HG02943 (cell line): ENCODE data around the gene ZNF219.

Experiments
- ATAC-seq: cut with Tn5 transposase; IDR thresholded peaks from one replicate; pipeline ENCODE4 v1.9.1; 2021; ENCODE audit warnings: mild to moderate bottlenecking, low read depth, moderate library complexity; ENCODE audit not compliant: unreplicated experiment

The ZNF219 gene

GRCh38 chr14:21098076-21098891 is at the start of gene ZNF219:
Gene ZNF219, minus strand, starts transcription at chr14:21098655. Its CDS starts 5,064 bp downstream, at chr14:21093591.
- no peak for ATAC-seq

- ATAC-seq: no peak
Observed at GRCh38 chr14:21145437-21145836, 47.0 kb upstream of the ZNF219 start.

GRCh38 chr14:21142357-21142756 is 43.9 kb upstream of the ZNF219 start:
- no peak for ATAC-seq

GRCh38 chr14:21136024-21136423 is 37.6 kb upstream of the ZNF219 start:
- ATAC-seq: no peak

- ATAC-seq: no peak
Observed at GRCh38 chr14:21133901-21134300, 35.4 kb upstream of the ZNF219 start.

GRCh38 chr14:21123429-21123828 is 25.0 kb upstream of the ZNF219 start:
- ATAC-seq: no peak

- ATAC-seq: no peak
Observed at GRCh38 chr14:21121122-21121521, 22.7 kb upstream of the ZNF219 start.

GRCh38 chr14:21120686-21121085 is 22.2 kb upstream of the ZNF219 start:
- ATAC-seq: no peak

GRCh38 chr14:21118933-21119332 is 20.5 kb upstream of the ZNF219 start:
- no peak for ATAC-seq

GRCh38 chr14:21113369-21113768 is 14.9 kb upstream of the ZNF219 start:
- no peak for ATAC-seq

- no peak for ATAC-seq
Observed at GRCh38 chr14:21112255-21112654, 13.8 kb upstream of the ZNF219 start.

GRCh38 chr14:21109377-21110138 is 11.1 kb upstream of the ZNF219 start:
- no peak for ATAC-seq

GRCh38 chr14:21108791-21109190 is 10.3 kb upstream of the ZNF219 start:
- no peak for ATAC-seq

- no peak for ATAC-seq
Observed at GRCh38 chr14:21107283-21107800, 8.9 kb upstream of the ZNF219 start.

- no peak for ATAC-seq
Observed at GRCh38 chr14:21106498-21107282, 8.2 kb upstream of the ZNF219 start.

- ATAC-seq: no peak
Observed at GRCh38 chr14:21106176-21106497, 7.7 kb upstream of the ZNF219 start.

GRCh38 chr14:21105095-21105494 is 6.6 kb upstream of the ZNF219 start:
- ATAC-seq: no peak

- peak; percentile 35 for ATAC-seq
Observed at GRCh38 chr14:21104448-21105060, 6.1 kb upstream of the ZNF219 start.

GRCh38 chr14:21103710-21104447 is 5.4 kb upstream of the ZNF219 start:
- ATAC-seq: peak; percentile 88

- no peak for ATAC-seq
Observed at GRCh38 chr14:21103411-21103709, 4.9 kb upstream of the ZNF219 start.
